Measurements from ENCODE around the gene HAL.
A peak's percentile ranks its signal among the peaks of the same experiment; 100 is the strongest.

Gene HAL

GRCh38 chr12:95996034-95996658, at the start of gene HAL:
Gene HAL, minus strand, starts transcription at chr12:95996344. Its CDS starts 434 bp downstream, at chr12:95995910.
- FAIRE-seq, result no peak

- no peak for FAIRE-seq
Observed at GRCh38 chr12:96045566-96045965, 49.4 kb upstream of the HAL start.

GRCh38 chr12:96044943-96045290, 48.8 kb upstream of the HAL start:
- FAIRE-seq, result no peak

- FAIRE-seq, result no peak
Observed at GRCh38 chr12:96044017-96044942, 48.1 kb upstream of the HAL start.

GRCh38 chr12:96041181-96041580, 45.0 kb upstream of the HAL start:
- FAIRE-seq, result no peak

- peak; percentile 41 for FAIRE-seq
Observed at GRCh38 chr12:96040305-96041133, 44.4 kb upstream of the HAL start.

- no peak for FAIRE-seq
Observed at GRCh38 chr12:96039516-96039915, 43.4 kb upstream of the HAL start.

GRCh38 chr12:96036765-96037455, 40.8 kb upstream of the HAL start:
- no peak for FAIRE-seq

GRCh38 chr12:96035283-96036236, 39.4 kb upstream of the HAL start, which contains the start of gene LTA4H:
Gene LTA4H, minus strand, starts transcription at chr12:96035587. Its CDS starts 68 bp downstream, at chr12:96035519.
- no peak for FAIRE-seq

GRCh38 chr12:96034621-96035282, 38.6 kb upstream of the HAL start:
- no peak for FAIRE-seq

GRCh38 chr12:96033549-96034389, 37.6 kb upstream of the HAL start:
- FAIRE-seq, result no peak

GRCh38 chr12:96029826-96030225, 33.7 kb upstream of the HAL start:
- no peak for FAIRE-seq

GRCh38 chr12:96028538-96028937, 32.4 kb upstream of the HAL start:
- FAIRE-seq, result no peak

GRCh38 chr12:96026331-96026730, 30.2 kb upstream of the HAL start:
- FAIRE-seq, result no peak

- FAIRE-seq, result no peak
Observed at GRCh38 chr12:96025518-96025917, 29.4 kb upstream of the HAL start.

GRCh38 chr12:96020314-96021003, 24.3 kb upstream of the HAL start:
- no peak for FAIRE-seq

GRCh38 chr12:96015672-96016071, 19.5 kb upstream of the HAL start:
- no peak for FAIRE-seq

- FAIRE-seq, result no peak
Observed at GRCh38 chr12:96014943-96015599, 18.9 kb upstream of the HAL start.

- no peak for FAIRE-seq
Observed at GRCh38 chr12:96007729-96008128, 11.6 kb upstream of the HAL start.

Measured in colon (tissue), 2 donors.